ENCODE measurements around the gene ANTXRL.

Gene ANTXRL

GRCh38 chr10:46288601-46289206 lies 1.9 kb downstream of the ANTXRL start:
- Histone ChIP-seq H3K36me3 (ENCODE audit: control insufficient read depth in 4 of 4, insufficient read depth in 4 of 4, low read length in 3 of 4) (no peaks in the 10 kb centered on the region), H3K9me3 (ENCODE audit: control extremely low read depth in 1 of 5, control insufficient read depth in 4 of 5, insufficient read depth in 2 of 5, low read depth in 1 of 5, low read length in 4 of 5) (no peaks in the 10 kb centered on the region), H3K27ac (ENCODE audit: insufficient read depth in 1 of 2, low read depth in 1 of 2, low read length in 2 of 2, poor library complexity in 1 of 2, severe bottlenecking in 2 of 2) (no peak overlapping the region), H3K4me1 (ENCODE audit: control extremely low read depth in 1 of 4, control insufficient read depth in 4 of 4, insufficient read depth in 4 of 4, low read length in 3 of 4) (peaks cover 3 to 15% (median 12%) of the 10 kb centered on the region in 4 experiments), H3K27me3 (replicated peaks in 2 of 5; ENCODE audit: control insufficient read depth in 4 of 5, insufficient read depth in 5 of 5, low read length in 4 of 5) (peaks cover 0 to 12% (median 2%) of the 10 kb centered on the region in 5 experiments), H3K4me3 (ENCODE audit: control insufficient read depth in 1 of 7, extremely low read depth in 1 of 7, insufficient read depth in 4 of 7, low read depth in 2 of 7, low read length in 6 of 7) (no peak overlapping the region)
- CTCF ChIA-PET: no interaction called here
- no peak for DNase-seq
- WGBS (ENCODE audit: insufficient coverage): 98% methylated on average over 6 of the region's 6 CpGs
- POLR2A ChIA-PET: no interaction called here

- Histone ChIP-seq H3K4me1 (ENCODE audit: control extremely low read depth in 1 of 4, control insufficient read depth in 4 of 4, insufficient read depth in 4 of 4, low read length in 3 of 4) (peaks cover 3 to 10% (median 7%) of the 10 kb centered on the region in 4 experiments), H3K27me3 (replicated peaks in 2 of 5; ENCODE audit: control insufficient read depth in 4 of 5, insufficient read depth in 5 of 5, low read length in 4 of 5) (peaks cover 0 to 6% (median 2%) of the 10 kb centered on the region in 5 experiments), H3K4me3 (ENCODE audit: control insufficient read depth in 1 of 7, extremely low read depth in 1 of 7, insufficient read depth in 4 of 7, low read depth in 2 of 7, low read length in 6 of 7) (no peak overlapping the region), H3K27ac (ENCODE audit: insufficient read depth in 1 of 2, low read depth in 1 of 2, low read length in 2 of 2, poor library complexity in 1 of 2, severe bottlenecking in 2 of 2) (no peak overlapping the region), H3K9me3 (ENCODE audit: control extremely low read depth in 1 of 5, control insufficient read depth in 4 of 5, insufficient read depth in 2 of 5, low read depth in 1 of 5, low read length in 4 of 5) (no peaks in the 10 kb centered on the region), H3K36me3 (ENCODE audit: control insufficient read depth in 4 of 4, insufficient read depth in 4 of 4, low read length in 3 of 4) (no peaks in the 10 kb centered on the region)
- DNase-seq: no peak
- ChIA-PET CTCF (no interaction called here), POLR2A (no interaction called here)
- 93% methylated on average over 5 of the region's 7 CpGs for WGBS (ENCODE audit: insufficient coverage)
Observed at GRCh38 chr10:46289209-46289810, 2.5 kb downstream of the ANTXRL start.

- POLR2A ChIA-PET: no interaction called here
- Histone ChIP-seq H3K27me3 (replicated peaks in 2 of 5; ENCODE audit: control insufficient read depth in 4 of 5, insufficient read depth in 5 of 5, low read length in 4 of 5) (peaks cover 0 to 5% (median under 1%) of the 10 kb centered on the region in 5 experiments), H3K4me1 (ENCODE audit: control extremely low read depth in 1 of 4, control insufficient read depth in 4 of 4, insufficient read depth in 4 of 4, low read length in 3 of 4) (peaks cover under 1 to 2% (median 1%) of the 10 kb centered on the region in 4 experiments), H3K36me3 (ENCODE audit: control insufficient read depth in 4 of 4, insufficient read depth in 4 of 4, low read length in 3 of 4) (no peaks in the 10 kb centered on the region), H3K27ac (ENCODE audit: insufficient read depth in 1 of 2, low read depth in 1 of 2, low read length in 2 of 2, poor library complexity in 1 of 2, severe bottlenecking in 2 of 2) (no peak overlapping the region), H3K4me3 (ENCODE audit: control insufficient read depth in 1 of 7, extremely low read depth in 1 of 7, insufficient read depth in 4 of 7, low read depth in 2 of 7, low read length in 6 of 7) (no peak overlapping the region), H3K9me3 (ENCODE audit: control extremely low read depth in 1 of 5, control insufficient read depth in 4 of 5, insufficient read depth in 2 of 5, low read depth in 1 of 5, low read length in 4 of 5) (no peaks in the 10 kb centered on the region)
- DNase-seq: no peak
- CTCF ChIA-PET: interaction anchor here (1.2 kb wide), 1 partner anchor 23 kb away, joined by 3 read pairs; no protein-coding TSS in a partner anchor
- 98% methylated on average over 11 of the region's 15 CpGs for WGBS (ENCODE audit: insufficient coverage)
Observed at GRCh38 chr10:46290101-46290886, 3.5 kb downstream of the ANTXRL start.

- 92% methylated on average over 9 of the region's 10 CpGs for WGBS (ENCODE audit: insufficient coverage)
- H3K4me1 ChIP-seq (ENCODE audit: control extremely low read depth in 1 of 4, control insufficient read depth in 4 of 4, insufficient read depth in 4 of 4, low read length in 3 of 4): peaks cover 0 to 4% (median 2%) of the 10 kb centered on the region in 4 experiments
- peaks cover 0 to 3% (median 0%) of the 10 kb centered on the region in 5 experiments for H3K27me3 ChIP-seq (replicated peaks in 2 of 5; ENCODE audit: control insufficient read depth in 4 of 5, insufficient read depth in 5 of 5, low read length in 4 of 5)
- no peak overlapping the region for H3K4me3 ChIP-seq (ENCODE audit: control insufficient read depth in 1 of 7, extremely low read depth in 1 of 7, insufficient read depth in 4 of 7, low read depth in 2 of 7, low read length in 6 of 7)
- no peaks in the 10 kb centered on the region for H3K36me3 ChIP-seq (ENCODE audit: control insufficient read depth in 4 of 4, insufficient read depth in 4 of 4, low read length in 3 of 4)
- H3K27ac ChIP-seq (ENCODE audit: insufficient read depth in 1 of 2, low read depth in 1 of 2, low read length in 2 of 2, poor library complexity in 1 of 2, severe bottlenecking in 2 of 2): no peak overlapping the region
- no peak for DNase-seq
- ChIA-PET CTCF (interaction anchor here (0.6 kb wide), 1 partner anchor 1217 kb away, joined by 3 read pairs; no protein-coding TSS in a partner anchor), POLR2A (no interaction called here)
- no peaks in the 10 kb centered on the region for H3K9me3 ChIP-seq (ENCODE audit: control extremely low read depth in 1 of 5, control insufficient read depth in 4 of 5, insufficient read depth in 2 of 5, low read depth in 1 of 5, low read length in 4 of 5)
Observed at GRCh38 chr10:46291817-46292572, 5.2 kb downstream of the ANTXRL start.

- peaks cover 0 to 7% (median 3%) of the 10 kb centered on the region in 4 experiments for H3K4me1 ChIP-seq (ENCODE audit: control extremely low read depth in 1 of 4, control insufficient read depth in 4 of 4, insufficient read depth in 4 of 4, low read length in 3 of 4)
- 95% methylated on average over 5 of the region's 6 CpGs for WGBS (ENCODE audit: insufficient coverage)
- ChIA-PET CTCF (no interaction called here), POLR2A (no interaction called here)
- H3K27ac ChIP-seq (ENCODE audit: insufficient read depth in 1 of 2, low read depth in 1 of 2, low read length in 2 of 2, poor library complexity in 1 of 2, severe bottlenecking in 2 of 2): no peak overlapping the region
- no peak for DNase-seq
- H3K9me3 ChIP-seq (ENCODE audit: control extremely low read depth in 1 of 5, control insufficient read depth in 4 of 5, insufficient read depth in 2 of 5, low read depth in 1 of 5, low read length in 4 of 5): no peaks in the 10 kb centered on the region
- no peaks in the 10 kb centered on the region for H3K36me3 ChIP-seq (ENCODE audit: control insufficient read depth in 4 of 4, insufficient read depth in 4 of 4, low read length in 3 of 4)
- H3K4me3 ChIP-seq (ENCODE audit: control insufficient read depth in 1 of 7, extremely low read depth in 1 of 7, insufficient read depth in 4 of 7, low read depth in 2 of 7, low read length in 6 of 7): no peak overlapping the region
- peaks cover 0 to 3% (median 0%) of the 10 kb centered on the region in 5 experiments for H3K27me3 ChIP-seq (replicated peaks in 2 of 5; ENCODE audit: control insufficient read depth in 4 of 5, insufficient read depth in 5 of 5, low read length in 4 of 5)
Observed at GRCh38 chr10:46292573-46293023, 5.8 kb downstream of the ANTXRL start.

GRCh38 chr10:46293228-46293627 lies 6.4 kb downstream of the ANTXRL start:
- POLR2A ChIA-PET: no interaction called here
- Histone ChIP-seq H3K4me1 (ENCODE audit: control extremely low read depth in 1 of 4, control insufficient read depth in 4 of 4, insufficient read depth in 4 of 4, low read length in 3 of 4) (peaks cover 0 to 13% (median 7%) of the 10 kb centered on the region in 4 experiments), H3K27ac (ENCODE audit: insufficient read depth in 1 of 2, low read depth in 1 of 2, low read length in 2 of 2, poor library complexity in 1 of 2, severe bottlenecking in 2 of 2) (no peak overlapping the region), H3K4me3 (ENCODE audit: control insufficient read depth in 1 of 7, extremely low read depth in 1 of 7, insufficient read depth in 4 of 7, low read depth in 2 of 7, low read length in 6 of 7) (no peak overlapping the region), H3K9me3 (ENCODE audit: control extremely low read depth in 1 of 5, control insufficient read depth in 4 of 5, insufficient read depth in 2 of 5, low read depth in 1 of 5, low read length in 4 of 5) (no peaks in the 10 kb centered on the region), H3K27me3 (replicated peaks in 2 of 5; ENCODE audit: control insufficient read depth in 4 of 5, insufficient read depth in 5 of 5, low read length in 4 of 5) (peaks cover 0 to 3% (median 0%) of the 10 kb centered on the region in 5 experiments), H3K36me3 (ENCODE audit: control insufficient read depth in 4 of 4, insufficient read depth in 4 of 4, low read length in 3 of 4) (no peaks in the 10 kb centered on the region)
- DNase-seq: no peak
- 91% methylated on average over 4 of the region's 8 CpGs for WGBS (ENCODE audit: insufficient coverage)
- CTCF ChIA-PET: no interaction called here

Measured in common myeloid progenitor, CD34-positive (primary cell).